ENCODE measurements around the gene SHROOM2. TPM values are rescaled to one million over a fixed set of nuclear protein-coding genes. Genes with fewer than 3 reads are reported as not detected.

Gene SHROOM2
- total RNA-seq, 1 experiment from 2014 or later: 22.9 TPM

Other genes with a start within 250 kb of the SHROOM2 start
- 29.6 and 32.1 TPM in 2 replicates for gene GPR143, start 20.6 kb upstream of the SHROOM2 start, total RNA-seq (2014; rRNA removed; shearing (Covaris generic))
- 0.52 TPM in 1 of 2 replicates, not detected in the other for gene CLDN34, start 180.9 kb downstream of the SHROOM2 start, total RNA-seq (2014; rRNA removed; shearing (Covaris generic))